Right atrium auricular region (tissue), 2 donors: ENCODE measurements around the gene ZNF771. TPM values are rescaled to one million over a fixed set of nuclear protein-coding genes. Genes with fewer than 3 reads are reported as not detected.

Experiments used
- DNase-seq: peaks from one replicate; pipeline ENCODE4 v3.0.0-alpha.2; 2019; ENCODE audit warnings: low spot score
- H3K27ac ChIP-seq, 2 donors: fragments of 200-600 bp; sonication (generic); 1 replicate in 1 of 2; 2 replicates in 1 of 2; pipeline ENCODE4 v1.5.1; 2016 to 2019
- H3K27me3 ChIP-seq, 2 donors: fragments of 200-600 bp; sonication (generic); one replicate each; pipeline versions ENCODE4 v1.5.1 to v1.6.0; 2017 to 2019
- H3K36me3 ChIP-seq: fragments of 200-600 bp; sonication (generic); one replicate; pipeline ENCODE4 v1.5.1; 2016
- H3K4me1 ChIP-seq, 2 donors: fragments of 200-600 bp; sonication (generic); one replicate each; pipeline versions ENCODE4 v1.5.1 to v1.6.0; 2017 to 2019
- H3K4me3 ChIP-seq, 2 donors: fragments of 200-600 bp; sonication (generic); 1 replicate in 1 of 2; 2 replicates in 1 of 2; pipeline ENCODE4 v1.5.1; 2017 to 2019; ENCODE audit warnings: mild to moderate bottlenecking in 1 of 2, moderate library complexity in 1 of 2
- H3K9me3 ChIP-seq, 2 donors: fragments of 200-600 bp; sonication (generic); one replicate each; pipeline ENCODE4 v1.5.1; 2019
- total RNA-seq, 2 donors: library from RNA; depleted of rRNA; stranded (reverse); fragments of >200 nt; gene quantifications; one replicate each; pipeline ENCODE4 v1.1.0, GENCODE V29; 2016
- TF ChIP-seq, protein P1 (sequence below), 2 donors: fragments of 200-600 bp; sonication (generic); IDR thresholded peaks; one replicate each; pipeline ENCODE4 v1.5.1; 2019; ENCODE audit warnings: antibody characterized with exemption in 2 of 2

ZNF771 gene
- total RNA-seq, 2 donors from 2014 or later, result 13.0 to 14.3 TPM

DNA sequence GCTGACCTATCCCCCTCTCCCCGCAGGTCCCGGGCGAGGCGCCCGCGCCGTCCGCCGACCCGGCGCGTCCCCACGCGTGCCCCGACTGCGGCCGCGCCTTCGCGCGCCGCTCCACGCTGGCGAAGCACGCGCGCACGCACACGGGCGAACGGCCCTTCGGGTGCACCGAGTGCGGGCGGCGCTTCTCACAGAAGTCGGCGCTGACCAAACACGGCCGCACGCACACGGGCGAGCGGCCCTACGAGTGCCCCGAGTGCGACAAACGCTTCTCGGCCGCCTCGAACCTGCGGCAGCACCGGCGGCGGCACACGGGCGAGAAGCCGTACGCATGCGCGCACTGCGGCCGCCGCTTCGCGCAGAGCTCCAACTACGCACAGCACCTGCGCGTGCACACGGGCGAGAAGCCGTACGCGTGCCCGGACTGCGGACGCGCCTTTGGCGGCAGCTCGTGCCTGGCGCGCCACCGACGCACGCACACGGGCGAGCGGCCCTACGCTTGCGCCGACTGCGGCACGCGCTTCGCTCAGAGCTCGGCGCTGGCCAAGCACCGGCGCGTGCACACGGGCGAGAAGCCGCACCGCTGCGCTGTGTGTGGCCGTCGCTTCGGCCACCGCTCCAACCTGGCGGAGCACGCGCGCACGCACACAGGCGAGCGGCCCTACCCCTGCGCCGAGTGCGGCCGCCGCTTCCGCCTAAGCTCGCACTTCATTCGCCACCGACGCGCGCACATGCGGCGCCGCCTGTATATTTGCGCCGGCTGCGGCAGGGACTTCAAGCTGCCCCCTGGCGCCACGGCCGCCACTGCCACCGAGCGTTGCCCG lies 10.3 kb downstream of the ZNF771 start:
- H3K36me3 ChIP-seq, result peaks cover 2% of the 10 kb centered on the region
- DNase-seq, result peak; percentile 73

DNA sequence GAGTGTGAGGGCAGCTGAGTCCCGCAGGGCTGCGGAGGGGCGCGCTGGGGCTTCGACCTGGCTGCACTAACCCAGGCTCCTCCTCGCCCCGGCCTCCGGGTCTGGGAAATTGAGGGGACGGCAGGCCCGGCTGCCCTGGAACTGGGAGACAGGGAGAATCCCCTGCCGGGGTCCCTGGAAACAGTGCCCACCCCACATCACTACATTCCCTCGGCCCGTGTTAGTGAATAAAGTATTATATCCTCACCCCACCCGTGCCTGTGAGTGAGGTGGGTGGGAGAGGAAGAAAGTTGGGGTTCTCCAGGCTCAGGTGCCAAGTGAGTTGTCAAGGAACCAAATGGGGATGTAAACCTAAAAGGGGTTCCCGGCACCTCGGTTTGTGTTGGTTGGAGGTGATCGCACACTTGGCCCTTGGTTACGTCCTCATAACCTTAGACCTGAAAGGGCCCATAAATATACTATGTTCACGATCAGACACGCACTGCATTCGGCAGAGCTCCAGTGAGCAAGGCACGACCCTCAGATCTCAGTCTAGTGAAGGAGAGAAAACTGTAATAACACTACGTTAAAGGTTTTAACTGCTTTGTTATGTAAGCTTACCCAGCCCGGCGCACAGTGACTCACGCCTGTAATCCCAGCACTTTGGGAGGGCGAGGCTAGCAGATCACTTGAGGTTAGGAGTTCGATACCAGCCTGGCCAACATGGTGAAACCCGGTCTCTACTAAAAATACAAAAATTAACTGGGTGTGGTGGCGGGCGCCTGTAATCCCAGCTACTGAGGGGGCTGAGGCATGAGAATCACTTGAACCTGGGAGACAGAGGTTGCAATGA lies 11.2 kb downstream of the ZNF771 start:
- TF ChIP-seq, protein P1, sequence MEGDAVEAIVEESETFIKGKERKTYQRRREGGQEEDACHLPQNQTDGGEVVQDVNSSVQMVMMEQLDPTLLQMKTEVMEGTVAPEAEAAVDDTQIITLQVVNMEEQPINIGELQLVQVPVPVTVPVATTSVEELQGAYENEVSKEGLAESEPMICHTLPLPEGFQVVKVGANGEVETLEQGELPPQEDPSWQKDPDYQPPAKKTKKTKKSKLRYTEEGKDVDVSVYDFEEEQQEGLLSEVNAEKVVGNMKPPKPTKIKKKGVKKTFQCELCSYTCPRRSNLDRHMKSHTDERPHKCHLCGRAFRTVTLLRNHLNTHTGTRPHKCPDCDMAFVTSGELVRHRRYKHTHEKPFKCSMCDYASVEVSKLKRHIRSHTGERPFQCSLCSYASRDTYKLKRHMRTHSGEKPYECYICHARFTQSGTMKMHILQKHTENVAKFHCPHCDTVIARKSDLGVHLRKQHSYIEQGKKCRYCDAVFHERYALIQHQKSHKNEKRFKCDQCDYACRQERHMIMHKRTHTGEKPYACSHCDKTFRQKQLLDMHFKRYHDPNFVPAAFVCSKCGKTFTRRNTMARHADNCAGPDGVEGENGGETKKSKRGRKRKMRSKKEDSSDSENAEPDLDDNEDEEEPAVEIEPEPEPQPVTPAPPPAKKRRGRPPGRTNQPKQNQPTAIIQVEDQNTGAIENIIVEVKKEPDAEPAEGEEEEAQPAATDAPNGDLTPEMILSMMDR (IDR thresholded peaks at IDR 0.05), result no peak
- H3K9me3 ChIP-seq, result no peaks in the 10 kb centered on the region
- H3K27ac ChIP-seq, result peak overlapping the region; percentile 81 to 90

More for the DNA sequence above, 10.3 kb downstream of the ZNF771 start:
- Histone ChIP-seq H3K4me3 (peak overlapping the region; percentile 48 to 65), H3K27me3 (no peaks in the 10 kb centered on the region), H3K9me3 (no peaks in the 10 kb centered on the region), H3K4me1 (peaks cover 0 to 11% of the 10 kb centered on the region in 2 donors), H3K27ac (peak overlapping the region; percentile 81 to 90)
- TF ChIP-seq, protein P1 (IDR thresholded peaks at IDR 0.05), result peak; percentile 23 to 46

DNA sequence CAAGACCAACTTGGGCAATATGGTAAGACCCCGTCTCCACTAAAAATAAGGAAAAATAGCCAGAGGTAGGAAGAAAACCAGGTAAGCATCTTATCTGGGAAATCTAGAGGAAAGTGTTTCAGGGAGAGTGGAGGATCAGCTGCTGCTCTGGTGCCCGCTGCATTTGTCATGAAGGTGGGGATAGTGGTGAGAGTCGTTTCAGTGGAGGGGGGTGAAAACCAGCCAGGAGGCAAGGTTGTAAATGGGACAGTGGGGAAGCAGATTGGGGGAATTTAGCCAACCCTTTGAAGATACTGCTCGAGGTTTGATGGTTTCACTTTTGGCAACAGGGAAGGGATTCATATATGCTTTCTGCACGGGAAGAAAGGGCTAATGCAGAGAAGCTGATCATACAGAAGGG lies 13.6 kb downstream of the ZNF771 start:
- Histone ChIP-seq H3K4me1 (peaks cover 0 to 11% of the 10 kb centered on the region in 2 donors), H3K9me3 (no peaks in the 10 kb centered on the region)
- TF ChIP-seq, protein P1 (IDR thresholded peaks at IDR 0.05), result no peak

More for the DNA sequence above, 11.2 kb downstream of the ZNF771 start:
- Histone ChIP-seq H3K4me3 (peak overlapping the region; percentile 48 to 65), H3K36me3 (peaks cover 8% of the 10 kb centered on the region), H3K4me1 (peaks cover 0 to 11% of the 10 kb centered on the region in 2 donors), H3K27me3 (no peaks in the 10 kb centered on the region)
- DNase-seq, result no peak

DNA sequence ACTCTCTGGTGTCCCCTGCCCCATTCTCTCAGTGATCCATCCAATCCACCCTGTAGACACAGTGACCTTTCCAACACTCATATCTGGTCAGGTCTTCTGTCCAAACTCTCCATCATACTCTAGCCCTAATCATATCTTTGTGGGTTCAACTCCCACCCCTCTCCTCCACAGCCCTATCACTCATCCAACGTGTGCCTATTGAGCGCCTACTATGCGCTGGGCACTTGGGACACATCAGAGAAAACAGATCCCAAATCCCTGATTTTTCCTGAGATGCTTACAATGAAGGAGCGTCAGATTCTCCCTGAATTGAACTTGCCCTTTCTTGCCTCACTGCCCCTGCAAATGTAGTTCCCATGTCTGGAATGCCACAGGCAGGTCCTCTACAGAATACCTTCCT lies 20.6 kb downstream of the ZNF771 start:
- Histone ChIP-seq H3K9me3 (no peaks in the 10 kb centered on the region), H3K27ac (no peak overlapping the region), H3K27me3 (no peaks in the 10 kb centered on the region), H3K36me3 (peaks cover 20% of the 10 kb centered on the region), H3K4me1 (peaks cover 0 to 18% of the 10 kb centered on the region in 2 donors), H3K4me3 (no peak overlapping the region)
- DNase-seq, result no peak
- TF ChIP-seq, protein P1 (IDR thresholded peaks at IDR 0.05), result no peak

More for the DNA sequence above, 13.6 kb downstream of the ZNF771 start:
- H3K27me3 ChIP-seq, result no peaks in the 10 kb centered on the region
- peaks cover 21% of the 10 kb centered on the region for H3K36me3 ChIP-seq
- no peak overlapping the region for H3K27ac ChIP-seq
- no peak overlapping the region for H3K4me3 ChIP-seq
- no peak for DNase-seq

DNA sequence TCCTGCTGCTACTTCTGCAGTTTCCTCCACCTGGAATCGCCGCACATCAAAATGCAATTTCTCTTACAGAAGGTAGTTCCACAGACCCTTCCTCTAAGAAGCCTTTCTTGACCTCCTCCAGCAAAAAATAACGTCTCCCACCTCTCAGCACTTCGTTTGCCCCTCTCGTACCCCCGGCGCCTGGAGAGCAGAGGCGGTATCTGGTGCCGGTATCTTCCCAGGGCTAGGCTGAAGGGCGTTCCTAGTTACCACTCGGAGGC lies 21.9 kb downstream of the ZNF771 start:
- Histone ChIP-seq H3K9me3 (no peaks in the 10 kb centered on the region), H3K4me1 (peaks cover 0 to 18% of the 10 kb centered on the region in 2 donors), H3K27ac (peak overlapping the region; percentile 69 to 77), H3K27me3 (no peaks in the 10 kb centered on the region), H3K4me3 (peak overlapping the region; percentile 59 to 71), H3K36me3 (peaks cover 9% of the 10 kb centered on the region)
- DNase-seq, result no peak
- TF ChIP-seq, protein P1 (IDR thresholded peaks at IDR 0.05), result no peak
